Prostate gland (tissue), 2 donors: Measurements from ENCODE around the gene USP40.

Experiments used
- POLR2AphosphoS5 ChIP-seq: sonication (generic); formaldehyde crosslinking; IDR thresholded peaks from one replicate; pipeline ENCODE4 v1.6.1; 2017; ENCODE audit warnings: antibody characterized with exemption
- TF ChIP-seq, protein P1 (sequence below), 4 experiments: fragments of 200-600 bp in 2 of 4; fragments of 450-650 bp in 2 of 4; sonication (generic) in 2 of 4; IDR thresholded peaks; 1 replicate in 3 of 4; 2 replicates in 1 of 4; pipeline ENCODE4 v1.5.1; 2016 to 2019; ENCODE audit warnings: antibody characterized with exemption in 4 of 4, mild to moderate bottlenecking in 2 of 4, moderate library complexity in 2 of 4

DNA sequence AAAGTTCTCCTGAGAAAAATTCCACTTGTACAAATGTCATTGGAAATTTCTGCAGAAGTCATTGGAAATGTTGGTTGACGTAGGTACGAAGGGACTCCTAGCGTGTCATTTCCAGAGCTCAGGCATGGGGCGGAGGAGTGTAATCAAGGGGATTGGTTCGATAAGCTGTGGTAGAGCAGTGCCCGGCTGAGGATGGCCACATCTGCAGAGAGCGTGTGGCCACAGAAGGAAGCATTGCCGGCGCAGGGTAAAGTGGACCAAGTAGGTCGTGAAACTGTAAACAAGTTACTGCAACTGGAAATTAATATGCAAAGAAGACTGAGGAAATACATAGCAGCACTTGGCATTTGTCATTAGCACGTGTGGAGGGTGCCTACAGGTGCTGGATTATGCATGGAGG, 110.5 kb downstream of the USP40 start:
- TF ChIP-seq, protein P1, sequence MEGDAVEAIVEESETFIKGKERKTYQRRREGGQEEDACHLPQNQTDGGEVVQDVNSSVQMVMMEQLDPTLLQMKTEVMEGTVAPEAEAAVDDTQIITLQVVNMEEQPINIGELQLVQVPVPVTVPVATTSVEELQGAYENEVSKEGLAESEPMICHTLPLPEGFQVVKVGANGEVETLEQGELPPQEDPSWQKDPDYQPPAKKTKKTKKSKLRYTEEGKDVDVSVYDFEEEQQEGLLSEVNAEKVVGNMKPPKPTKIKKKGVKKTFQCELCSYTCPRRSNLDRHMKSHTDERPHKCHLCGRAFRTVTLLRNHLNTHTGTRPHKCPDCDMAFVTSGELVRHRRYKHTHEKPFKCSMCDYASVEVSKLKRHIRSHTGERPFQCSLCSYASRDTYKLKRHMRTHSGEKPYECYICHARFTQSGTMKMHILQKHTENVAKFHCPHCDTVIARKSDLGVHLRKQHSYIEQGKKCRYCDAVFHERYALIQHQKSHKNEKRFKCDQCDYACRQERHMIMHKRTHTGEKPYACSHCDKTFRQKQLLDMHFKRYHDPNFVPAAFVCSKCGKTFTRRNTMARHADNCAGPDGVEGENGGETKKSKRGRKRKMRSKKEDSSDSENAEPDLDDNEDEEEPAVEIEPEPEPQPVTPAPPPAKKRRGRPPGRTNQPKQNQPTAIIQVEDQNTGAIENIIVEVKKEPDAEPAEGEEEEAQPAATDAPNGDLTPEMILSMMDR (IDR thresholded peaks at IDR 0.05): no peak
- TF ChIP-seq POLR2AphosphoS5: no peak
